Retinal pigment epithelial cell (primary cell): Measurements from ENCODE around the gene YPEL2.

ENCODE experiments used
- DNase-seq: peaks from one replicate; pipeline ENCODE4 v3.0.0-alpha.2; 2010; ENCODE audit warnings: low read depth
- H3K4me3 ChIP-seq: 2 replicates; pipeline ENCODE4 v1.5.1; 2011; ENCODE audit warnings: mild to moderate bottlenecking, low read length, control low read depth, moderate library complexity
- CTCF ChIP-seq: conservative IDR thresholded peaks from 2 replicates; pipeline ENCODE4 v1.5.1; 2011; ENCODE audit warnings: low read depth, low read length, control low read depth, inconsistent platforms

YPEL2 gene

DNA sequence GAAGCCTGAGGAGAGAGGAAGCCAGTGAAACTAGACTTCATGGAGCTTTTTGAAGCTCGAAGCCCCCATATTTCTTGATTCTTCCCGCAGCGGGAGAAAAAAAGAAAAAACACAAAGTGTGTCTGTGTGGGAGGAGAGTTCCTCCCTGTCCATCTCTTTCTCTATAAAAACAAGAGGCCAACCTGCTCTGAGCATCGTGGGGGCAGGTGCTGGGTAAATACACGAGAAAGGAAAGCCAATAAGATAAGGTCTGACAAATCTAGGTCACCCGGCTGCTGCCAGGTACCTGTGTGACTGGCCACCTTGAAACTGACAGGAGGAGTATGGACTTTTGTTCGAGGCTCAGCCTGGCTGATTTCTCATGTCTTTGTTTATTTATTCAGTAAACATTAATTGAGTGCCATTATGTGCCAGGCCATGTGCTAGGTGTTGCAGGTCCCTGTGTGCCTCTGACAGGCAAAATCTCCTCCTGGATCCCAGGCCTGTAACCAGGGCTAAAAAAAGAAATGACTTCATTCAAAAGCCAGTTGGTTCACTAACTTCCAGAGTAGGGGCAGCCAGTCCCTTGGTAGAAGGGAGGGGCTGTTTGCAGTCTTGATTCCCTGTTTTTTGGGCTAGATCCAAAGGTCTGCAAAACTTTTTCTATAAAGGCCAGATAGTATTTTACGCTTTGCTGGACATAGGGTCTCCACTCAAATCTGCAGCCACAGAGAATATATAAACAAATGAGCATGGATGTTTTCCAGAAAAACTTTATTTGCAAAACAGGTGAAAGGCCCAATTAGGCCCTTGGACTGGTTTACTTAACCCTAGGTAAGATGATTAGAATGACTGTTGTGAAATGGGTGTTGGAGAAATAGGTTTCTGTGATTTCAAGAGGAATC, 35.6 kb downstream of the YPEL2 start:
- H3K4me3 ChIP-seq, result no peak overlapping the region
- no peak for DNase-seq
- no peak for TF ChIP-seq CTCF

- no peak for DNase-seq
- no peak for TF ChIP-seq CTCF
These were observed 36.2 kb downstream of the YPEL2 start for GRCh38 chr17:59367657-59368045.

DNA sequence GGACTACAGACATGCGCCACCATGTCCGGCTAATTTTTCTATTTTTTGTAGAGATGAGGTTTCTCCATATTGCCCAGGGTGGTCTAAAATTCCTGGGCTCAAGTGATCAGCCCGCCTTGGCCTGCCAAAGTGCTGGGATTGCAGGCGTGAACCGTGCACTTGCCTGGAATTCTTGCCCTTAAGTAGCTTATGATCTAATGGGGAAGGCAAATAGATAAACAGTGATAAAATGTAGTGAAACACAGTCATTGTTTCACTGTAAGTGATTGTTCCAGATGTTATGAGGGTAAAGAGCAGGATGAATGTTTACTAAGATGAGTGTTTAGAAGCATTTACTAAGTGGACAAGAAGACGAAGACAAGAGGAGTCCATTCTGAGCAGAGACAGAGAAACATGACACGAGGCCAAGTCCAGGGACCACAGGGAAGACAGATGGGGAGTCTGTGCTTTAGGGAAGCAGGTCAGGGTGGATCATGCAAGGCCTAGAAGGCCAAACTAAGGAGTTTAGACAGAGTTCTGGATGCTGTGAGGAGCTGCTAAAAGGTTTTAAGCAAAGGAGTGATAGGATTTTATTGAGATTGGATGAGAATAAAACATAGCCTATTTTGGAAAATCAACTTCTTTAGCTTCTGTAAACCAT, 36.9 kb downstream of the YPEL2 start:
- TF ChIP-seq CTCF, result no peak
- no peak for DNase-seq
- H3K4me3 ChIP-seq, result no peak overlapping the region

More at GRCh38 chr17:59367657-59368045, 36.2 kb downstream of the YPEL2 start:
- H3K4me3 ChIP-seq, result no peak overlapping the region

GRCh38 chr17:59369031-59369975, 37.8 kb downstream of the YPEL2 start:
- no peak for TF ChIP-seq CTCF
- DNase-seq, result no peak
- no peak overlapping the region for H3K4me3 ChIP-seq

GRCh38 chr17:59370593-59371299, 39.3 kb downstream of the YPEL2 start:
- H3K4me3 ChIP-seq, result no peak overlapping the region
- no peak for DNase-seq
- TF ChIP-seq CTCF, result no peak

GRCh38 chr17:59371416-59372100, 40.1 kb downstream of the YPEL2 start:
- no peak overlapping the region for H3K4me3 ChIP-seq
- TF ChIP-seq CTCF, result no peak
- DNase-seq, result no peak
